Neural cell (in vitro differentiated cells): ENCODE data around the gene ABCB6.

Experiments used
- CTCF ChIP-seq: fragments of 450-650 bp; IDR thresholded peaks from 2 replicates; pipeline ENCODE4 v1.5.1; 2014; ENCODE audit warnings: antibody characterized with exemption, mild to moderate bottlenecking, moderate library complexity; ENCODE audit not compliant: poor library complexity, severe bottlenecking
- EP300 ChIP-seq: fragments of 450-650 bp; conservative IDR thresholded peaks from 2 replicates; pipeline ENCODE4 v1.6.1; 2014; ENCODE audit warnings: antibody characterized with exemption, mild to moderate bottlenecking, moderate library complexity; ENCODE audit not compliant: poor library complexity, severe bottlenecking
- MXI1 ChIP-seq: fragments of 450-650 bp; conservative IDR thresholded peaks from 2 replicates; pipeline ENCODE4 v1.6.1; 2014; ENCODE audit warnings: antibody characterized with exemption, mild to moderate bottlenecking; ENCODE audit not compliant: poor library complexity, severe bottlenecking
- POLR2AphosphoS5 ChIP-seq: IDR thresholded peaks from 2 replicates; pipeline ENCODE4 v1.6.1; 2012
- RAD21 ChIP-seq: fragments of 450-650 bp; conservative IDR thresholded peaks from 2 replicates; pipeline ENCODE4 v1.6.1; 2014; ENCODE audit warnings: antibody characterized with exemption, mild to moderate bottlenecking, moderate library complexity
- REST ChIP-seq: IDR thresholded peaks from 2 replicates; pipeline ENCODE4 v1.6.1; 2012; ENCODE audit warnings: borderline replicate concordance

GRCh38 chr2:219246559-219246958 is 27.8 kb upstream of the ABCB6 start:
- TF ChIP-seq RAD21 (no peak), CTCF (no peak), POLR2AphosphoS5 (no peak), REST (no peak), MXI1 (no peak), EP300 (no peak)
